H1 (cell line): ENCODE data around the gene TBC1D10A.

Source experiments
- BCL11A ChIP-seq, 2 experiments: IDR thresholded peaks; one replicate each; pipeline ENCODE4 v1.6.1; 2011; ENCODE audit warnings: low read depth in 2 of 2, low read length in 2 of 2, mild to moderate bottlenecking in 2 of 2
- CREB1 ChIP-seq: IDR thresholded peaks from 2 replicates; pipeline ENCODE4 v1.6.1; 2012; ENCODE audit warnings: inconsistent platforms
- EZH2 ChIP-seq: fragments of 200-600 bp; sonication (generic); IDR thresholded peaks from 2 replicates; pipeline ENCODE4 v1.7.1; 2012; ENCODE audit warnings: low read depth, mild to moderate bottlenecking, moderate library complexity, low read length, inconsistent platforms; ENCODE audit not compliant: severe bottlenecking
- SP4 ChIP-seq: IDR thresholded peaks from 2 replicates; pipeline ENCODE4 v1.6.1; 2012; ENCODE audit warnings: low read length, inconsistent platforms
- TBP ChIP-seq: IDR thresholded peaks from 2 replicates; pipeline ENCODE4 v1.6.1; 2011; ENCODE audit warnings: low read depth, low read length, improper control_type of control experiment
- TF ChIP-seq, protein P1 (sequence below): IDR thresholded peaks from 2 replicates; pipeline ENCODE4 v1.6.1; 2011; ENCODE audit warnings: low read length, improper control_type of control experiment

- TF ChIP-seq, protein P1, sequence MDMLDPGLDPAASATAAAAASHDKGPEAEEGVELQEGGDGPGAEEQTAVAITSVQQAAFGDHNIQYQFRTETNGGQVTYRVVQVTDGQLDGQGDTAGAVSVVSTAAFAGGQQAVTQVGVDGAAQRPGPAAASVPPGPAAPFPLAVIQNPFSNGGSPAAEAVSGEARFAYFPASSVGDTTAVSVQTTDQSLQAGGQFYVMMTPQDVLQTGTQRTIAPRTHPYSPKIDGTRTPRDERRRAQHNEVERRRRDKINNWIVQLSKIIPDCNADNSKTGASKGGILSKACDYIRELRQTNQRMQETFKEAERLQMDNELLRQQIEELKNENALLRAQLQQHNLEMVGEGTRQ, result no peak
- TF ChIP-seq EZH2 (no peak), SP4 (no peak), BCL11A (IDR thresholded peaks at IDR 0.05; ENCODE audit: low read depth in 2 of 2, low read length in 2 of 2) (no peak), CREB1 (no peak), TBP (no peak)
Observed at GRCh38 chr22:30348404-30348803, 21.7 kb upstream of the TBC1D10A start.
